ENCODE data around the gene NPHS1.

NPHS1 gene

DNA sequence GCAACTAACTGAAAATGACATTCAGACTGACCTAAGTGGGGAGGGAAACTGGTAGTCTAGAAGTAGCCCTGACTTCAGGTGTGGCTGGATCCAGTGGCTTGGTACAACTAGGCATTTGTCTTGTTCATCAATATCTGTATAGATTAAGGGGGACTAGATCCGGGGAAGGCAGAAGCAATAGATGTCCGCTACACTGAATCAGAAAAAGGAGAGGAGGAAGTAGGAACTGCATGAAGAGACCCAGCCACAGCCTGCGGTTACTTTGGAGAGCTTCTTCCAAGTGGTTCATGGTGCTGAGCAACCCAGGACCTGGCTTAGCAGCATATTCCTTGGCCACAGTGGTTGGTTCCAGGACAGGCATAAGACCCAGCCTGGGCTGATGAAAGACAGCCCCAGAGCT lies 29.7 kb downstream of the NPHS1 start:
- DNase-seq (ENCODE audit: insufficient read length, low spot score), result no peak
- no peak for FAIRE-seq
- TF ChIP-seq, protein P1, sequence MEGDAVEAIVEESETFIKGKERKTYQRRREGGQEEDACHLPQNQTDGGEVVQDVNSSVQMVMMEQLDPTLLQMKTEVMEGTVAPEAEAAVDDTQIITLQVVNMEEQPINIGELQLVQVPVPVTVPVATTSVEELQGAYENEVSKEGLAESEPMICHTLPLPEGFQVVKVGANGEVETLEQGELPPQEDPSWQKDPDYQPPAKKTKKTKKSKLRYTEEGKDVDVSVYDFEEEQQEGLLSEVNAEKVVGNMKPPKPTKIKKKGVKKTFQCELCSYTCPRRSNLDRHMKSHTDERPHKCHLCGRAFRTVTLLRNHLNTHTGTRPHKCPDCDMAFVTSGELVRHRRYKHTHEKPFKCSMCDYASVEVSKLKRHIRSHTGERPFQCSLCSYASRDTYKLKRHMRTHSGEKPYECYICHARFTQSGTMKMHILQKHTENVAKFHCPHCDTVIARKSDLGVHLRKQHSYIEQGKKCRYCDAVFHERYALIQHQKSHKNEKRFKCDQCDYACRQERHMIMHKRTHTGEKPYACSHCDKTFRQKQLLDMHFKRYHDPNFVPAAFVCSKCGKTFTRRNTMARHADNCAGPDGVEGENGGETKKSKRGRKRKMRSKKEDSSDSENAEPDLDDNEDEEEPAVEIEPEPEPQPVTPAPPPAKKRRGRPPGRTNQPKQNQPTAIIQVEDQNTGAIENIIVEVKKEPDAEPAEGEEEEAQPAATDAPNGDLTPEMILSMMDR (IDR thresholded peaks at IDR 0.05; ENCODE audit: insufficient read depth, missing control alignments), result no peak

DNA sequence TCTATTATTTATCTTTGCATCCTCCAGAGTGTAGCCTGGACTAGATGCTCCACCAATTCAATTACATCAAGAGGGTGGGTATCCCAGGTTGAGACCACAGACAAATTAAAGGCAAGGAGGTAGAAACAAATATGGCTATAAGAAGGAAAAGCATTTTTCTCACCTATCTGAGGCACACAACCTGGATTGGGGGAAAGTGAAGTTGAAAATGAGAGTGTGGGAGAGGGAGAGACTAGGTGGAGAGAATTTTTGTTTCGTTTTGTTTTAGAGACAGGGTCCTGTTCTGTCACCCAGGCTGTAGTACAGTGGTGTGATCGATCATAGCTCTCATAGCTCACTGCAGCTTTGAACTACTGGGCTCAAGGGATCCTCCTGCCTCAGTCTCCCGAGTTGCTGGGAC lies 33.9 kb downstream of the NPHS1 start:
- no peak for DNase-seq (ENCODE audit: insufficient read length, low spot score)
- FAIRE-seq, result no peak
- TF ChIP-seq, protein P1 (IDR thresholded peaks at IDR 0.05; ENCODE audit: insufficient read depth, missing control alignments), result no peak

DNA sequence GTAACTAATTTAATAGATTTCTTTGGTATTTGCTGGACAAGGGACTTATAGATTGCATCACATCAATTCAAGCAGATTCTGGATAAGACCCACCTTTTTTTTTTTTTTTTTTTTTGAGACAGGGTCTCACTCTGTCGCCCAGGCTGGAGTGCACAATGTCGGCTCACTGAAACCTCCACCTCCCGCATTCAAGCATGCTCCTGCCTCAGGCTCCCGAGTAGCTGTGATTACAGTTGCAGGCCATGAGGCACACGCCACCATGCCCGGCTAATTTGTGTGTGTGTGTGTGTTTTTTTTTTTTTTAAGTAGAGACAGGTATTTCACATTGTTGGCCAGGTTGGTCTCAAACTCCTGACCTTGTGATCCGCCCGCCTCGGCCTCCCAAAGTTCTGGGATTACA lies 35.5 kb downstream of the NPHS1 start:
- no peak for FAIRE-seq
- no peak for DNase-seq (ENCODE audit: insufficient read length, low spot score)
- TF ChIP-seq, protein P1 (IDR thresholded peaks at IDR 0.05; ENCODE audit: insufficient read depth, missing control alignments), result no peak

DNA sequence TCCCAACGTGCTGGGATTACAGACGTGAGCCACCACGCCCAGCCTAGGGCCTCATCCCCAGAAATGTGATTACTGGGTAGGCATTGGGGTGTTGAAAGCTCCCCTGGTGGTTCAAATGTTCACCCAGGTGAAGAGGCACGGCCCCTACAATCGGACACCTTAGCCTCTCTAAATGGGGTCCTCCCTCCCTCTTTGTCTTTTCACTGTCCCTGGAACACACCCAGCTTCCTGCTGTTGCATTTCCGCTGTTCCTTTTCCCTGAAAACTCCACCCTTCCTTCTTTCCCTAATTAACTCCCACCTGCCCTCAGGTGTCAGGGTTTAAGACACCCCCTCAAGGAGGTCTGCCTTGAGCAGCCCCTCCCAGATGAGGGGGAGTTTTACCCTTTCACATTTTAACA lies 36.0 kb downstream of the NPHS1 start:
- TF ChIP-seq, protein P1 (IDR thresholded peaks at IDR 0.05; ENCODE audit: insufficient read depth, missing control alignments), result no peak
- DNase-seq (ENCODE audit: insufficient read length, low spot score) (no peak), FAIRE-seq (no peak)

DNA sequence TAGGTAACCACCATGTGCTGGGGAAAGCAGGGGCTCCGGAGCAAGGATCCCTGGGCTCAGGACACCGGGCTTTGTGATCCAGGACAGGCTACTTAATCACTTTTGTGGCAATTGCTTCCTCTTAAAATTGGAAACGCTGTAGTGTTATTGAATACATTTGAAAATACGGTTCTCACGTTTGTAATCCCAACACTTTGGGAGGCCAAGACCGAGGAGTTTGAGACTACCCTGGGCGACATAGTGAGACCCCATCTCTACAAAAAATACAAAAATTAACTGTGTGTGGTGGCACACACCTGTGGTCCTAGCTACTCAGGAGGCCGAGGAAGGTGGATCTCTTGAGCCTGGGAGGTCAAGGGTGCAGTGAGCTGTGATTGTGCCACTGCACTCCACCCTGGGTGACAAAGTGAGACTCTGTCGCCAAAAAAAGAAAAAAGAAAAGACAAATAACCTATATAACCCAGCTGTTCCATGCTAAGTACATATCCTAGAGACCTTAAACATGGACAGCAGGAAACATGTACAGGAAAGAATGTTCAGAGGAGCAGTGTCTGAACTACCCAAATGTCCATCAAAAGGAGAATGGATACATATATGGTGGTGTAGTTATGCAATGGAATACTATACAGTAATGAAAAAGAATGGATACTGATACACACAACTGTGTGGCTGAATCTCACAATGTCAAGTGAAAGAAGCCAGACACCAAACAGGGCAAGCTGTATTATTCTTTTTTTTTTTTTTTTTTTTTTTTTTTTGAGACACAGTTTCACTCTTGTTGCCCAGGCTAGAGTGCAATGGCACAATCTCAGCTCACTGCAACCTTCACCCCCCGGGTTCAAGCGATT lies 39.0 kb downstream of the NPHS1 start:
- FAIRE-seq (no peak), DNase-seq (ENCODE audit: insufficient read length, low spot score) (no peak)
- TF ChIP-seq, protein P1 (IDR thresholded peaks at IDR 0.05; ENCODE audit: insufficient read depth, missing control alignments), result no peak

DNA sequence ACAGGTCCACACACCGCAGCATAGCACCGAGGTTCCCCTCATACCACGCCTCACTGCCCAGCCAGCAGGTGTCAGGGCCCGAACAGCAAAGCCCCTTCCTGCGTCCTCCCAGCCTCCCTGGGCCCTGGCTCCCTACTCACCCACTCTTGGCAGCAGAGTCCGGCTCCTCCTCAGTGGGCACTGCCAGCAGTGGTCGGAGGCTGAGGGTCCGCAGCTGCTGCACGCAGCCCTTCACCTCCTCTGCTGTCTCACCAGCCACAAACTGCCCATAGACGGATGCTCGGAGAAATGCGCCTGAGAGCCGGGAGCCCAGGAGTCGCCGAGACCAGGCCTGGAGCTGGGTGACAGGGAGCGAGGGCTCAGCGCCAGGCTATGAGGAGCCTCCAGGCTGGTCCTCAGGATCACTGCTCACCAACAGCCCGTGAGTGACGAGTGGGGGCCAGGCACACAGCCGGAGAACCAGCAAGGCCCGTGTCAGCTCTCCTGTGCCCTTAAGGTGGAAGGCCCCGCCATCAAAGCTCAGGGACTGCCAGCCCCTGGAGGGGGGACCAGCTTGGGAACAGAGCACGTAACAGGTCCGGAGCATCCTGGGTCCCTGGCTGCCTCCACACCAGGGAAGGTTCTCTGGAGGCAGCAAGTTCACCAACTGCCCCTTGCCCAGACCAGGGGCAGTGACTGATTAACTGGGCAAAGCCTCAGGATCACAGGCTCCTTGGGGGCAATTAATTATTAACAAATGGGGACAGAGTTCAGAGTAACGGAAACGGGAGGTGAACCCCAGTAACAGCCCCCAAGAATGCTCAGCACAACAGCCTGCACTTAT lies 39.9 kb downstream of the NPHS1 start, which contains the start of gene PRODH2:
TSS of gene PRODH2 (minus strand) at position 626 of the 823 bp plus-strand sequence. CDS start at position 586, 40 bp downstream.
- DNase-seq (ENCODE audit: insufficient read length, low spot score), result no peak
- TF ChIP-seq, protein P1 (IDR thresholded peaks at IDR 0.05; ENCODE audit: insufficient read depth, missing control alignments), result no peak
- FAIRE-seq, result no peak

Measured in D721Med (cell line).